Osteoblast (primary cell): ENCODE results near the gene CSRNP3. TPM values are rescaled to one million over a fixed set of nuclear protein-coding genes. Genes with fewer than 3 reads are reported as not detected.

Source experiments
- DNase-seq: peaks from one replicate; pipeline ENCODE4 v3.0.0; 2011; ENCODE audit warnings: low spot score, mixed read lengths; ENCODE audit not compliant: insufficient read length; ENCODE audit errors: missing footprints
- H2AFZ ChIP-seq: 2 replicates; pipeline ENCODE4 v1.6.0; 2011; ENCODE audit warnings: mild to moderate bottlenecking, low read length
- H3K27ac ChIP-seq: 2 replicates; pipeline ENCODE4 v1.5.1; 2011; ENCODE audit warnings: mild to moderate bottlenecking, low read depth, low read length, moderate library complexity
- H3K27me3 ChIP-seq: 2 replicates; pipeline ENCODE4 v1.6.0; 2012; ENCODE audit warnings: mild to moderate bottlenecking, control low read depth, inconsistent platforms, low read length, moderate library complexity; ENCODE audit not compliant: insufficient read depth
- H3K36me3 ChIP-seq: 2 replicates; pipeline ENCODE4 v1.5.1; 2011; ENCODE audit warnings: mild to moderate bottlenecking, low read length, control low read depth, moderate library complexity; ENCODE audit not compliant: insufficient read depth
- H3K4me1 ChIP-seq: 2 replicates; pipeline ENCODE4 v1.5.1; 2011; ENCODE audit warnings: mild to moderate bottlenecking, low read length, control low read depth, moderate library complexity; ENCODE audit not compliant: insufficient read depth
- H3K4me2 ChIP-seq: 2 replicates; pipeline ENCODE4 v1.6.0; 2011; ENCODE audit warnings: mild to moderate bottlenecking, low read length; ENCODE audit not compliant: insufficient read depth
- H3K4me3 ChIP-seq: fragments of 200-600 bp; sonication (generic); 3 replicates; pipeline ENCODE4 v1.5.1; 2012; ENCODE audit warnings: mild to moderate bottlenecking, low read length, inconsistent platforms; ENCODE audit not compliant: insufficient read depth
- H3K79me2 ChIP-seq: 2 replicates; pipeline ENCODE4 v1.6.0; 2012; ENCODE audit warnings: mild to moderate bottlenecking, low read length, control low read depth, inconsistent platforms; ENCODE audit not compliant: insufficient read depth
- H3K9me3 ChIP-seq: 2 replicates; pipeline ENCODE4 v1.5.1; 2011; ENCODE audit warnings: low read depth, low read length, control low read depth
- H4K20me1 ChIP-seq: 2 replicates; pipeline ENCODE4 v1.6.0; 2012; ENCODE audit warnings: mild to moderate bottlenecking, low read length, control low read depth; ENCODE audit not compliant: insufficient read depth
- total RNA-seq: library from RNA; depleted of rRNA; stranded (reverse); fragments of >200 nt; gene quantifications from 2 replicates; pipeline ENCODE4 v1.2.3, GENCODE V29; 2012
- TF ChIP-seq, protein P1 (sequence below): IDR thresholded peaks from 2 replicates; pipeline ENCODE4 v1.5.1; 2011; ENCODE audit warnings: mild to moderate bottlenecking, low read depth, low read length, moderate library complexity; ENCODE audit errors: extremely low read depth

Gene CSRNP3
- total RNA-seq, 1 donor: 1.4 TPM

DNA sequence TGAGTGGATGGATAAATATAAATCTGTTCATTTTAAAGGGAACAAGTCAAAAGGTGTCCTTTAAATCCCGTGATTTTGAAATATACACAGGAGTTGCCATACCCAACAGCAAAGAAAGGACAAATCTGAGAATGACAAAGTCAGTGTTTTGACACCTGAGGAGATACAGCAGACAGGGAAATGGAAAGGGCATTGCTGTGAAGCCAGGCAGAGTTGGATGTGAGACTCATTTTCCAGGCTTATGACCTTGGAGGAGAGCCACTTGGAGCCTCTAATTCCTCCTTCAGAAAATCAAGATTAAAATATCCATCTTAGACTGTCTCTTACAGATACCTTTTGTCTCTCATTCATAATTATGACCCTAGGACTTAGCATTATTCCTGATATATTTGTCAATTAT, 170.0 kb downstream of the CSRNP3 start:
- H3K4me3 ChIP-seq: no peak overlapping the region
- no peak for DNase-seq
- no peak overlapping the region for H3K27ac ChIP-seq
- H3K79me2 ChIP-seq: no peaks in the 10 kb centered on the region
- no peaks in the 10 kb centered on the region for H4K20me1 ChIP-seq
- H3K4me1 ChIP-seq: no peaks in the 10 kb centered on the region
- H3K9me3 ChIP-seq: no peaks in the 10 kb centered on the region
- TF ChIP-seq, protein P1, sequence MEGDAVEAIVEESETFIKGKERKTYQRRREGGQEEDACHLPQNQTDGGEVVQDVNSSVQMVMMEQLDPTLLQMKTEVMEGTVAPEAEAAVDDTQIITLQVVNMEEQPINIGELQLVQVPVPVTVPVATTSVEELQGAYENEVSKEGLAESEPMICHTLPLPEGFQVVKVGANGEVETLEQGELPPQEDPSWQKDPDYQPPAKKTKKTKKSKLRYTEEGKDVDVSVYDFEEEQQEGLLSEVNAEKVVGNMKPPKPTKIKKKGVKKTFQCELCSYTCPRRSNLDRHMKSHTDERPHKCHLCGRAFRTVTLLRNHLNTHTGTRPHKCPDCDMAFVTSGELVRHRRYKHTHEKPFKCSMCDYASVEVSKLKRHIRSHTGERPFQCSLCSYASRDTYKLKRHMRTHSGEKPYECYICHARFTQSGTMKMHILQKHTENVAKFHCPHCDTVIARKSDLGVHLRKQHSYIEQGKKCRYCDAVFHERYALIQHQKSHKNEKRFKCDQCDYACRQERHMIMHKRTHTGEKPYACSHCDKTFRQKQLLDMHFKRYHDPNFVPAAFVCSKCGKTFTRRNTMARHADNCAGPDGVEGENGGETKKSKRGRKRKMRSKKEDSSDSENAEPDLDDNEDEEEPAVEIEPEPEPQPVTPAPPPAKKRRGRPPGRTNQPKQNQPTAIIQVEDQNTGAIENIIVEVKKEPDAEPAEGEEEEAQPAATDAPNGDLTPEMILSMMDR: no peak
- H2AFZ ChIP-seq: no peak overlapping the region
- no peak overlapping the region for H3K4me2 ChIP-seq
- no peaks in the 10 kb centered on the region for H3K27me3 ChIP-seq
- no peaks in the 10 kb centered on the region for H3K36me3 ChIP-seq

DNA sequence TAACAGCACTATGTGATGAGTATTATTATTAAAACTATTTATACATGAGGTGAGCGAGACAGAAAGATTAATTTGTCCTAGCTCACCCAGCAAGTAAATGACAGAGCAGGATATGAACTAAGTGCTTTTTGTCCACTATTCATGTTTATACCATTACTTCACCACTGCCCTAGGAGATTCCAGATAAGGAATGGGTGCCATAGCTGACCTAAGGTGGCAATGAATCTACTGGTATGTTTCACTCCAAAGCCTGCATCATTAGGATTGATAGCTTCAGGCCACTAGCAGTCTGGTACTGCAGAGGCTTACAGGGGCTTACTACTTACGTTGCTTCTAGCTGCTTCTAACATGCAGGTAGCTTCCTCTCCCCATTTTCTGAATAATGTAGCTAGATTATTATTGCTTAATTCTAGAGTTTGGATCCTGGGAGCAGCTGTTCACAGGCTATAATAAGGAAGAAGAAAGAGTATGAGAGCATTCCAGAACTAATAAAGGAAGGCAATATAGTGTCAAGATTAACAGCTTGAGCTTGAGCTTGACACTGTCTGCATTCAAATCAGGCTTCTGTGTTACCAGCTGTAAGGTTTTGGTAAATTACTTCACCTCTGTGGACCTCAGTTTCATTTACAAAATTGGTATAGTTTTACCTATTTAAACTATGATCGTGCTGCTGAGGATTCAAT, 170.9 kb downstream of the CSRNP3 start:
- DNase-seq: no peak
- Histone ChIP-seq H3K27me3 (no peaks in the 10 kb centered on the region), H3K27ac (no peak overlapping the region), H3K4me2 (no peak overlapping the region), H3K79me2 (no peaks in the 10 kb centered on the region), H3K9me3 (no peaks in the 10 kb centered on the region), H3K4me3 (no peak overlapping the region), H4K20me1 (no peaks in the 10 kb centered on the region), H3K36me3 (no peaks in the 10 kb centered on the region), H2AFZ (no peak overlapping the region), H3K4me1 (no peaks in the 10 kb centered on the region)
- TF ChIP-seq, protein P1: no peak

GRCh38 chr2:165645930-165646831, 176.7 kb downstream of the CSRNP3 start:
- Histone ChIP-seq H2AFZ (no peak overlapping the region), H3K27me3 (no peaks in the 10 kb centered on the region), H3K4me3 (no peak overlapping the region), H4K20me1 (no peaks in the 10 kb centered on the region), H3K9me3 (no peaks in the 10 kb centered on the region), H3K4me1 (no peaks in the 10 kb centered on the region), H3K36me3 (no peaks in the 10 kb centered on the region), H3K27ac (no peak overlapping the region), H3K79me2 (no peaks in the 10 kb centered on the region), H3K4me2 (no peak overlapping the region)
- TF ChIP-seq, protein P1: no peak
- DNase-seq: no peak

DNA sequence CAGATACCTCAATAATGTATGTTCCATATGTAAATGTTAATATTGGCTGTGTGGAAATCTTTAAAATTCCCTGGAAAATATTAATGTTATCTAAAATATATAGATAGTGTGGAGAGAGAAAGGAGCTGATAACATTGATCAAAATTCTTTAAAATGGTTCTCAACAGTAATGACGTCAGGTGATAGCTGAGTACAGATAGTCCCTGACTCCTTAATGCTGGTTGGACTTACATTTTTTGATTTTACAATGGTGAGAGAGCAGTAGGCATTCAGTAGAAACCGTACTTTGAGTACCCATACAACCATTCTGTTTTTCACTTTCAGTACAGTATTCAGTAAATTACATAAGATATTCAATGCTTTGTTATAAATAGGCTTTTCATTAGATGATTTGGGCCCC, 177.9 kb downstream of the CSRNP3 start:
- TF ChIP-seq, protein P1: no peak

More for the DNA sequence above, 177.9 kb downstream of the CSRNP3 start:
- no peaks in the 10 kb centered on the region for H3K79me2 ChIP-seq
- no peaks in the 10 kb centered on the region for H4K20me1 ChIP-seq
- no peaks in the 10 kb centered on the region for H3K36me3 ChIP-seq
- H3K27me3 ChIP-seq: no peaks in the 10 kb centered on the region
- H3K4me2 ChIP-seq: no peak overlapping the region
- no peaks in the 10 kb centered on the region for H3K9me3 ChIP-seq
- H2AFZ ChIP-seq: no peak overlapping the region
- no peaks in the 10 kb centered on the region for H3K4me1 ChIP-seq
- H3K4me3 ChIP-seq: no peak overlapping the region
- DNase-seq: no peak
- H3K27ac ChIP-seq: no peak overlapping the region
